A549 (cell line): ENCODE measurements around the gene EBF4.

Source experiments
- HOXA7 ChIP-seq: fragments of 250-450 bp; sonication (Bioruptor Pico); IDR thresholded peaks from 2 replicates; pipeline ENCODE4 v1.5.0; 2020; ENCODE audit warnings: mild to moderate bottlenecking, moderate library complexity
- POLR2A ChIP-seq: IDR thresholded peaks from 2 replicates; pipeline ENCODE4 v1.6.1; 2012; ENCODE audit warnings: mild to moderate bottlenecking, low read length
- RFX5 ChIP-seq: fragments of 450-650 bp; IDR thresholded peaks from 2 replicates; pipeline ENCODE4 v1.7.1; 2014; ENCODE audit warnings: antibody characterized with exemption, mild to moderate bottlenecking, moderate library complexity
- TF ChIP-seq, protein P1 (sequence below): fragments of >200 bp; sonication (Bioruptor Twin); formaldehyde crosslinking; IDR thresholded peaks from 3 replicates; pipeline ENCODE4 v1.5.1; 2016
- TF ChIP-seq, protein P2 (sequence below): IDR thresholded peaks from 2 replicates; pipeline ENCODE4 v1.6.1; 2012
- TF ChIP-seq, protein P3 (sequence below): fragments of 450-650 bp; IDR thresholded peaks from 2 replicates; pipeline ENCODE4 v1.6.1; 2014; ENCODE audit warnings: antibody characterized with exemption

DNA sequence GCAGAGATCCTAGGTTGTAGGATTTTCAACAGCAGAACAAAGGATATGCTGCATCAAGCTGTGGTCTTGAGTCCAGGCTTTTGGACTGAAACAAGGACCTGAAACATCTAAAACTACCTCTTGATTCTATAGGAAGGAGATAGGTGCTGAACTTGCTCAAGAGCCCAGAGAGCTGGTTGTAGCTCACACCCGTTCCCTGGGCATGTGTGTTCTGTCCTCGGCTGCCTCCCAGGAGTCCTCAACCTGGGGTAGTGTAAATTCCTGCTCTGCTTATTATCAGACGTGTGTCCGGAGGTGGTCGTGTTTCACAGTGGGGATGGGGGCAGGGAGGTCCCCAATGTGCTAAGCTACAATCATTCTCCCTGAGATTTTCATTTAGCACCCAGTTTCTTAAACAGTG lies 35.3 kb upstream of the EBF4 start:
- TF ChIP-seq HOXA7 (CRISPR knock-in tag) (no peak), RFX5 (no peak), POLR2A (no peak)
- TF ChIP-seq, protein P1, sequence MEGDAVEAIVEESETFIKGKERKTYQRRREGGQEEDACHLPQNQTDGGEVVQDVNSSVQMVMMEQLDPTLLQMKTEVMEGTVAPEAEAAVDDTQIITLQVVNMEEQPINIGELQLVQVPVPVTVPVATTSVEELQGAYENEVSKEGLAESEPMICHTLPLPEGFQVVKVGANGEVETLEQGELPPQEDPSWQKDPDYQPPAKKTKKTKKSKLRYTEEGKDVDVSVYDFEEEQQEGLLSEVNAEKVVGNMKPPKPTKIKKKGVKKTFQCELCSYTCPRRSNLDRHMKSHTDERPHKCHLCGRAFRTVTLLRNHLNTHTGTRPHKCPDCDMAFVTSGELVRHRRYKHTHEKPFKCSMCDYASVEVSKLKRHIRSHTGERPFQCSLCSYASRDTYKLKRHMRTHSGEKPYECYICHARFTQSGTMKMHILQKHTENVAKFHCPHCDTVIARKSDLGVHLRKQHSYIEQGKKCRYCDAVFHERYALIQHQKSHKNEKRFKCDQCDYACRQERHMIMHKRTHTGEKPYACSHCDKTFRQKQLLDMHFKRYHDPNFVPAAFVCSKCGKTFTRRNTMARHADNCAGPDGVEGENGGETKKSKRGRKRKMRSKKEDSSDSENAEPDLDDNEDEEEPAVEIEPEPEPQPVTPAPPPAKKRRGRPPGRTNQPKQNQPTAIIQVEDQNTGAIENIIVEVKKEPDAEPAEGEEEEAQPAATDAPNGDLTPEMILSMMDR: no peak
- TF ChIP-seq, protein P2, sequence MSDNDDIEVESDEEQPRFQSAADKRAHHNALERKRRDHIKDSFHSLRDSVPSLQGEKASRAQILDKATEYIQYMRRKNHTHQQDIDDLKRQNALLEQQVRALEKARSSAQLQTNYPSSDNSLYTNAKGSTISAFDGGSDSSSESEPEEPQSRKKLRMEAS: no peak
- TF ChIP-seq, protein P3, sequence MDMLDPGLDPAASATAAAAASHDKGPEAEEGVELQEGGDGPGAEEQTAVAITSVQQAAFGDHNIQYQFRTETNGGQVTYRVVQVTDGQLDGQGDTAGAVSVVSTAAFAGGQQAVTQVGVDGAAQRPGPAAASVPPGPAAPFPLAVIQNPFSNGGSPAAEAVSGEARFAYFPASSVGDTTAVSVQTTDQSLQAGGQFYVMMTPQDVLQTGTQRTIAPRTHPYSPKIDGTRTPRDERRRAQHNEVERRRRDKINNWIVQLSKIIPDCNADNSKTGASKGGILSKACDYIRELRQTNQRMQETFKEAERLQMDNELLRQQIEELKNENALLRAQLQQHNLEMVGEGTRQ: no peak
